OCI-M1 (cell line): ENCODE data around the gene ARHGEF6.
"Not testable (repeated sequence)": the region's sequence is repeated elsewhere in the genome, so short reads cannot be mapped to it uniquely, and the experiment has no call there.

Source experiments
- DNase-seq: peaks from one replicate; lab custom pipeline; 2025; lab: John Stamatoyannopoulos, UW

Gene ARHGEF6

DNA sequence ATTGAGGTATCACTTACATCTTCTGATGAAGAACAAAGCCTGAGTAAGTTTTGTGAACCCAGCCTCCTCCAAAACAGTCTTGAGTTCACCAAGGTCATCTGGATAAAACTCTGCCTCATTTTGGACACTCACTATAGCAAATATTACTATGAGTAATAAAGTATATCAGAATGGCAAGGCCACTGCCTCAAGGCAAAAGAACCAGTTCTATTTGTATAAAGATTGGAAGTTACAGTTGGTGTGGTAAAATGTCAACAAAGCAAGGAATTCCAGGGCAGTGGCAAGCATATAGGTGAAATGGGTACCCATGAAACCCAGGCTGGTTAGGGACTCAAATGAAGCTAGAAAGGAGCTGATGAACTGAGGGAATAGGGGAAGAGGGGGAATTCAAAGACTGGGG lies 2.4 kb upstream of the ARHGEF6 start:
- DNase-seq = no peak

DNA sequence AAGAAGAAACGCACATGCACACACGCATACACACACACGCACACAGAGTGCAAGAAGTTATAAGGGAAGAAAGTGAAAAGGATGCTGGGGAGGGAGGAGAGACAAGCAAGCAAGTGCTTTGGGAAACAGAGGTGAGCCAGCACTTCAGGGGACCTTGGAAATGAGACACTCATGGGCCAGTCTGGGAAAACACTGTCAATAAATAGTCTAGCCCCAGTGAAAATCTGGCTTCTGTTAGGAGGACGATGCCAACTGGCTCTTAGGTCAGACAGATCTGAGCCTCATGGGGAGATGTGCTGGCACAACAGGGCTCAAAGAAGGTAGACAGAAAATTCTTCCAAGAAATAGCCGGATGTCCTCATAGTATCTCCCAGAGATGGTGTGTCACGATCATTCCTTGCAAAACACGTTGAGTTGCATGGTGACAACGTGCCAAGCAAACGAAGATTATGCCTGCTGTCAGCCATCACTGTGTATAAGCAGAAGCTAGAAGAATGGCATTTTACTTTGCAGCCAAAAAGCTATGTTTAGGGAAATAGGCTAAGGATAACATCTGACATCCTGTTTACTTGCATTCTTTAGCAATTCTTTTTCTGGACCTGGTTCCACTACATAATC lies 557 bp upstream of the ARHGEF6 start:
- DNase-seq = peak; percentile 69

- DNase-seq = peak; percentile 62
These were observed 491 bp downstream of the ARHGEF6 start for GRCh38 chrX:136780241-136780640.

DNA sequence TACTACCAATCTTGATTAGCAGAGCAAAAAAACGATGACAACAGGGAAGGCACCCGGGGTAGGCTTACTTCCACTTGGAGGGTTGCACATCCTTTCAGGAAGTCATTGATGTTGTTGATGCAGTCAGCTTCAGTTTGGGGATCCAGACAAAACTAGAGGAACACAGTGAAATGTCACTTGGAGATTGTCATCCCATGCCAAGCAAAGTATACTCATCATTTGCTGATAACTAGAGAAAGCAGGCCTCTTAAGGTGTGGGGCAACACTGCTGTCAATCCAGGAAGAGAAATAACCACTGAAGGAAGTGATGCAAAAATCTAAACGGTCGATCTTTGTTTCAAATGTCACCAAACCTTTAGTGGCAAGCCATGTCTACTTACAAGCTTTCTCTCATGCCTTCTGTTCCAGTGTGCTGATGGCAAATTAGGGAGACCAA lies 1.4 kb downstream of the ARHGEF6 start:
- DNase-seq = peak; percentile 86

- no peak for DNase-seq
These were observed 1.8 kb downstream of the ARHGEF6 start for GRCh38 chrX:136778916-136779315.

- no peak for DNase-seq
These were observed 2.7 kb downstream of the ARHGEF6 start for GRCh38 chrX:136778020-136778419.

- peak; percentile 63 for DNase-seq
These were observed 7.1 kb downstream of the ARHGEF6 start for GRCh38 chrX:136773648-136774047.

- DNase-seq = not testable (repeated sequence)
These were observed 8.9 kb downstream of the ARHGEF6 start for GRCh38 chrX:136771869-136772268.

- peak; percentile 95 for DNase-seq
These were observed 12.2 kb downstream of the ARHGEF6 start for GRCh38 chrX:136768469-136769084.

GRCh38 chrX:136767104-136767941 lies 13.4 kb downstream of the ARHGEF6 start:
- DNase-seq = peak; percentile 68

DNA sequence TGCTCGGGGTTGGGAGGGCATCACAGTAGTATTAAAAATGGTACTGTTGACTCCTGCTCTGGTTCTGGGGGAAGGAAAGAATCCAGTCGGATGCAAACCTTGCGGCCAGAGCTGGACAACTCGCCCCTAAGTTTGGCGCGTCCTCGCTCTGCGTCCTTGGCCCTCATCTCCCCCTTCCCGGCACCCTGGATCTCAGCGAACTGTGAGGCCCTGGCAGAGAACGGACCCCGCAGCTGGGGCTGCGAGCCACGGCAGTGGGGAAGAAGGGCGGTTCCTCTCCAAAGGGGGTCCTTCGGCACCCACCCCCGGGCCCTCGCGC lies 14.0 kb downstream of the ARHGEF6 start:
- DNase-seq = peak; percentile 31

GRCh38 chrX:136765821-136766356 lies 14.8 kb downstream of the ARHGEF6 start:
- DNase-seq = peak; percentile 48

- DNase-seq = no peak
These were observed 16.5 kb downstream of the ARHGEF6 start for GRCh38 chrX:136764206-136764605.

- no peak for DNase-seq
These were observed 17.8 kb downstream of the ARHGEF6 start for GRCh38 chrX:136762820-136763452.

GRCh38 chrX:136761421-136761820 lies 19.3 kb downstream of the ARHGEF6 start:
- DNase-seq = no peak

DNA sequence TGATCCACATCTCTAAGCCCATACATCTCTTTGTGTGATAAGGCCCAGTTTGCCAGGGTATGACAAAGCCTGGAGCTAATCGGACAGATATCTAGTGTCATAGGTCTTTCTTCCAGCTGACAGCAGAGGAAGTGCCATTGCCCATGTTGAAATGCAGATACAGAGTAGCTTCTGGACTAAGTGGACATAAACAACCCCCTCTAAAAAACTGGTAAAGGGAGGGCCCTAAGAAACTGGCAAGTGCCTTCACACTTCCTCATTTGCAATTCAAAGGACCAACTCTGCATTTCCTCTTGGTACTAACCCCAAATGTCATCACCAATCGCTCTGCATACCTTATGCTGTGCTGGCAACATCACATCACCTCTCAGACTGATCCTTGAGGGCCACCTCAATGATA lies 20.8 kb downstream of the ARHGEF6 start:
- DNase-seq = peak; percentile 79

DNA sequence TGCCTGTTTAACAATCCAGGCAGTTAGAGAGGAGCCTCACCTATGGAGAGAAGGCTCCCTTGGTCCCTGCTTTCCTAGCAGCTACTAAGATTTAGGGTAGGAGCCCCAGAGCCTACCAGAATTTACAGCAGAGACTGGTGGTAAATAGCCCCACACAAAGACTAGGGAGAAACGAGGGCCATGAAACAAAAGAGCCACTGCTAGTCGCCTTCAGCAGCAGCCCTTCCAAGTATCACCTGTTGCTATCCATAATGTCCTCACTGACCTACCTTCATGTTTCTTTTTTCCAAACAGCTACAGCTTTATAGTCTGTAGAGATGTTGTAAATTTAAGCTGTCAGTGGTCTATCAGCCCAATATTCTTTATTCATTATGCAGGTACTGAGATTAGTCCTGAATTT lies 25.3 kb downstream of the ARHGEF6 start:
- DNase-seq = no peak

- DNase-seq = no peak
These were observed 26.1 kb downstream of the ARHGEF6 start for GRCh38 chrX:136754651-136755050.

DNA sequence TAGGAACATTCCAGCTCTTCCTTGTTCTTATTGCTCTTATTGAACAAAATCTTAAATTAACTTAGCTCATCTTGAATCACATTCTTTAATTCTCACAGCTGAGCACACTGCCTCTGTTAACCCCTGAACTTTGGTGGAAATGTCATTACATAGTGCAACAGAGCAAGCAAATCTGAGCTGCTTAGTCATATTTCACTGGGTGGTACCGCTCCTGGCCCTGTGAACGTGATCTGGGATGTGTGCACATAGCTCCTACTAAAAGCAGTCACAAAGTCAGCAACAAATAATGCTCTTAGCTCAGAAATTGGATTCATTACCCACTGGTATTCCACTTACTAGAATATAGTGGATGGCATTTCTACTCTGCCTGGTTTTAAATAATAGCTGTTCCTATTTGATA lies 27.9 kb downstream of the ARHGEF6 start:
- no peak for DNase-seq

GRCh38 chrX:136752346-136752745 lies 28.4 kb downstream of the ARHGEF6 start:
- DNase-seq = no peak

GRCh38 chrX:136750364-136750763 lies 30.4 kb downstream of the ARHGEF6 start:
- peak; percentile 85 for DNase-seq
